AG10803 (cell line): ENCODE measurements around the gene NEMP2.
A peak's percentile ranks its signal among the peaks of the same experiment; 100 is the strongest.

Experiments
- DNase-seq: peaks from one replicate; pipeline ENCODE4 v3.0.0; 2010; ENCODE audit warnings: low read depth
- H3K4me3 ChIP-seq: 2 replicates; pipeline ENCODE4 v1.5.1; 2011; ENCODE audit warnings: mild to moderate bottlenecking, low read length, control low read depth
- TF ChIP-seq, protein P1 (sequence below): conservative IDR thresholded peaks from 2 replicates; pipeline ENCODE4 v1.5.1; 2011; ENCODE audit warnings: mild to moderate bottlenecking, low read length, control low read depth, inconsistent platforms

The NEMP2 gene

DNA sequence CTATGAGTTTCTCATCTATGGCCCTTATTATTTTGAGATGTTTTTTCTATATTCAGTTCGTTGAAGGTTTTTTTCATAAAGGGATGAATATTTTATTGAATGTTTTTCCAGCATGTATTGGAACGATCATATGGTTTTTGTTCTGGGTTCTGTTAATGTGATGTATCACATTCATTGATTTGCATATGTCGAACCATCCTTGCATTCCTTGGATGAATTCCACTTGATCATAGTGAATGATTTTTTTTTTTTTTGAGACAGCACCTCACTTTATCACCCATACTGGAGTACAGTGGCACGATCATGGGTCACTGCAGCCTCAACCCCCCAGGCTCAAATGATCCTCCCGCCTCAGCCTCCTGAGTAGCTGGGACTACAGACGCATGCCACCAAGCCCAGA, 5.5 kb upstream of the NEMP2 start:
- TF ChIP-seq, protein P1, sequence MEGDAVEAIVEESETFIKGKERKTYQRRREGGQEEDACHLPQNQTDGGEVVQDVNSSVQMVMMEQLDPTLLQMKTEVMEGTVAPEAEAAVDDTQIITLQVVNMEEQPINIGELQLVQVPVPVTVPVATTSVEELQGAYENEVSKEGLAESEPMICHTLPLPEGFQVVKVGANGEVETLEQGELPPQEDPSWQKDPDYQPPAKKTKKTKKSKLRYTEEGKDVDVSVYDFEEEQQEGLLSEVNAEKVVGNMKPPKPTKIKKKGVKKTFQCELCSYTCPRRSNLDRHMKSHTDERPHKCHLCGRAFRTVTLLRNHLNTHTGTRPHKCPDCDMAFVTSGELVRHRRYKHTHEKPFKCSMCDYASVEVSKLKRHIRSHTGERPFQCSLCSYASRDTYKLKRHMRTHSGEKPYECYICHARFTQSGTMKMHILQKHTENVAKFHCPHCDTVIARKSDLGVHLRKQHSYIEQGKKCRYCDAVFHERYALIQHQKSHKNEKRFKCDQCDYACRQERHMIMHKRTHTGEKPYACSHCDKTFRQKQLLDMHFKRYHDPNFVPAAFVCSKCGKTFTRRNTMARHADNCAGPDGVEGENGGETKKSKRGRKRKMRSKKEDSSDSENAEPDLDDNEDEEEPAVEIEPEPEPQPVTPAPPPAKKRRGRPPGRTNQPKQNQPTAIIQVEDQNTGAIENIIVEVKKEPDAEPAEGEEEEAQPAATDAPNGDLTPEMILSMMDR: no peak
- no peak for DNase-seq
- H3K4me3 ChIP-seq: no peak overlapping the region

DNA sequence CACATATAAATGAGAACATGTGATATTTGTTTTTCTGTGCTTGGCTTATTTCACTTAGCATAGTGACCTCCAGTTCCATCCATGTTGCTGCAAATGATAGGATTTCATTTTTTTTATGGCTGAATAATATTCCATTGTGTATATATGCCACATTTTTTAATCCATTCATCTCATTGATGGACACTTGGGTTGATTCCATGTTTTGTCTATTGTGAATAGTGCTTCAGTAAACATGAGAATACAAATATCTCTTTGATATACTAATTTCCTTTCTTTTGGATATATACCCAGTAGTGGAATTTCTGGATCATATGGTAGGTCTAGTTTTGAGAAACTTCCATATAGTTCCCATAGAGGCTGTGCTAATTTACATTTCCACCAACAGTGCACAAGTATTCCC, 3.7 kb upstream of the NEMP2 start:
- no peak for DNase-seq
- TF ChIP-seq, protein P1: no peak
- H3K4me3 ChIP-seq: no peak overlapping the region

DNA sequence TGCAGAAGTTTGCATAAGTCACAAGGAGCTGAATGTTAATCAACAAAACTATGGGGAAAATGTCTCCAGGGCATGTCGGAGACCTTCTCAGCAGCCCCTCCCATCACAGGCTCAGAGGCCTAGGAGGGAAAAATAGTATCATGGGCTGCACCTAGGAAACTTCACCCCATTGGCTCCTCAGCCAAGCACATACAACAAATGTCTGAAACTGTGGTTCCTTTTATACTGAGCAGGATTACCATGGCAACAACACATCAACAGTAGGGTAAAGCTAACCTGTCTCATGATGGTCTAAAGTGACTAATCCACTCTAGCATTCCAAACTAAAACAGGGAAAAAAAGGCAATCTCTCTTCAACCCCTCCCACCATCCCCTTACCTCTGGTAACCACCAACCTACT, 3.2 kb upstream of the NEMP2 start:
- peak; percentile 45 for DNase-seq

DNA sequence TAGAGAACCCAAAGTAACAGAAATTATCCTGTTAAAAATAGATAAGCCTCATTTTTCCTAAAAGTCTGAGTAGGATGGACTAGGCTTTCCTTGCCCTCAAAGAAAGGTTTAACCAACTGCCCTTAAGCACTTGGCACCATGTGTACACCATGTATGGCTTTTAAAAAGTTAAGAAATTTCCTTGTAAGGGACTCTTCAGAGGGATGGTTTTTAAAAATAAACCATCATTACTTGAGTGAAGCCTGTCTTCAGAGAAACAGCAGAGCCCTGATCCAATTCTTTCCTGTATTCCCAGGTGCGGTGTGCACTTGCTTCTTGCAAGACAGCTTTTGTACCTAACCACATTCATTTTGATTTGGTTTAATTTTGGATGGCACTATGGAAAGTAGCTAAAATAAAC, 1.1 kb upstream of the NEMP2 start:
- TF ChIP-seq, protein P1: no peak
- H3K4me3 ChIP-seq: peak overlapping the region; percentile 68; the same call in 1 of the 2 replicates
- DNase-seq: no peak

More for the DNA sequence above, 3.2 kb upstream of the NEMP2 start:
- no peak overlapping the region for H3K4me3 ChIP-seq
- TF ChIP-seq, protein P1: no peak

DNA sequence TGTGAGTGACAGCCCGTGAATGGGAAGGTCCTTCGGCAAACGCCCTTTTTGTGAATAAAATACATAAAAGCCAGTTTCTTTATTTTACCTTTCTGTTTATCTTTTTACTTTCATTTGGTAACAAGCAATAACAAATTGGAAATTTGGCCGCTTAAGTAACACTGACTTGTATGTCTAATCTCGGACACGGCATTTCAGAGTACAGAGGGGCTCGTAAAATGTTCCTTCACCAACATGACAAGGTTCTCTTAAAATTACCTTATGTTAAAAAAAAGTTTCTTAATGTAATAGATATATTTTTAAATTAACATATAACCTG, 558 bp upstream of the NEMP2 start:
- DNase-seq: peak; percentile 9
- H3K4me3 ChIP-seq: peak overlapping the region; percentile 68
- TF ChIP-seq, protein P1: no peak

DNA sequence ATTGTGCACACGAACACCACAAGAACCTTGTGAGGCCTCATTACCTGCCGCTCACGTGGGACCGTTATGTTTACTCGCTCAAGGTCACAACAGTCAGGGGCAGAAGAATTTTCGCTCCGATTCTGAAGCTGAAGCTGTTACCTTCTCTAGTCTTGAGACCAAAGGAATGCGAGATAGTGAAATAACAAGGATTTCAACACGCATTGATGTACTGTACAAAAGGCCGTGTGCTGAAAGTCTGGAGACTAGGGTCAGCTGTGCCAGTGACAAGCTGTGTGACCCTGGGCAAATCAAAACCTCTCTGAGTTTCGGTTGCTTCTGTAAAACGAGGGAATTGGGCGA, 583 bp downstream of the NEMP2 start:
- peak; percentile 40 for DNase-seq
- TF ChIP-seq, protein P1: no peak
- peak overlapping the region; percentile 68 for H3K4me3 ChIP-seq

DNA sequence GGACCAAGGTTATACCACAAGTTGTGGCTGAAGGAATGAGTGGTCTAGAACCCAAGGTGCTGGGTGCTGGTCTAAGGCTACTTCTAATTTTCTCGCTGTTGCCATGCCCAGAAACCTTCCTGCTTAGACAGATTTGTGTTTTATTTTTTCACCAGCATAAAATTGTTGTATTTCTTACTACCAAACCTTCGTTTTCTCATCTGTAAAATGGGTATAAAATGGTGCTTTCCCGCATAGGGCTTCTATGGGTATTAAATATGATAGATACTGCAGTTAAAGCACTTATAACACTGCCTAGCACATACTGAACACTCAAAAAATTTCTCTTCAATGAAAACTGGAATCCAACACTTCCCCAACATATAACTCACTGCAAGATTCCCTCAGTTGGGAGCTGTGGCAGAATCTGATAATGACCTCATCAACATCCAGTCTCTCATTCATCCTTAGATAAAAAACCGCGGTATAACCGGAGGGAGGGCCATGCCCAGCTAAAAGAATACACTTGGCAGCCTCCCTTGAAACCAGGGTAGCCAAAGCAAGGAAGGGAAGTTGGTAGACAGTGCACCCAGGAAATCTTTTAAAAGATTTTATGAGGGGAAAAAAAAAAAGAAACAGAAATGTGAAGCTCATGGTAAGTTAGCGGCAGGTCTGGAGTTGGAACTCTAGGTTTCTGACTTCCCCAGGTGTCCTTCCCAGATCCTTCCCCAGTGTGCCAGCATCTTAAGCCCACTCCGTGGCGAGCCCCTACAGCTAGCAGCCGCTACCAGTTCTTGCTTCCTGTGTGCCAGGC, 1.2 kb downstream of the NEMP2 start:
- peak; percentile 3 for DNase-seq
- TF ChIP-seq, protein P1: no peak
- H3K4me3 ChIP-seq: peak overlapping the region; percentile 68
